Endothelial cell (in vitro differentiated cells): ENCODE measurements around the gene RORC. TPM values are rescaled to one million over a fixed set of nuclear protein-coding genes. Genes with fewer than 3 reads are reported as not detected.

Experiments
- DNase-seq: peaks from one replicate; pipeline ENCODE4 v3.0.0; 2021; ENCODE audit warnings: low spot score
- H3K27ac Mint-ChIP-seq: one replicate; pipeline ENCODE4 v1.8.0; 2021; ENCODE audit warnings: mixed read lengths, inconsistent platforms; ENCODE audit not compliant: unreplicated experiment
- H3K27me3 Mint-ChIP-seq: one replicate; pipeline ENCODE4 v1.8.0; 2021; ENCODE audit warnings: mild to moderate bottlenecking, moderate library complexity, mixed read lengths, inconsistent platforms; ENCODE audit not compliant: unreplicated experiment
- H3K36me3 Mint-ChIP-seq: one replicate; pipeline ENCODE4 v1.8.0; 2021; ENCODE audit warnings: mild to moderate bottlenecking, low read depth, mixed read lengths, inconsistent platforms; ENCODE audit not compliant: unreplicated experiment
- H3K4me1 Mint-ChIP-seq: one replicate; pipeline ENCODE4 v1.8.0; 2021; ENCODE audit warnings: mild to moderate bottlenecking, mixed read lengths, inconsistent platforms; ENCODE audit not compliant: unreplicated experiment
- H3K4me3 Mint-ChIP-seq: one replicate; pipeline ENCODE4 v1.8.0; 2021; ENCODE audit warnings: mild to moderate bottlenecking, mixed read lengths, inconsistent platforms; ENCODE audit not compliant: unreplicated experiment
- H3K9me3 Mint-ChIP-seq: one replicate; pipeline ENCODE4 v1.8.0; 2021; ENCODE audit warnings: mixed read lengths, inconsistent platforms; ENCODE audit not compliant: unreplicated experiment
- CTCF ChIP-seq: fragments of 200-600 bp; sonication (generic); IDR thresholded peaks from one replicate; pipeline ENCODE4 v1.5.0; 2021; ENCODE audit warnings: antibody characterized with exemption; ENCODE audit not compliant: unreplicated experiment
- total RNA-seq: library from RNA; stranded (reverse); fragmentation: NEBNext Ultra II Directional; extraction: Animal tissue kit (Norgen Biotek cat#: 25700); gene quantifications from one replicate; pipeline ENCODE4 v1.2.1, GENCODE V29; 2021; ENCODE audit not compliant: unreplicated experiment

The RORC gene
- total RNA-seq, 1 donor from 2014 or later: 1.0 TPM

DNA sequence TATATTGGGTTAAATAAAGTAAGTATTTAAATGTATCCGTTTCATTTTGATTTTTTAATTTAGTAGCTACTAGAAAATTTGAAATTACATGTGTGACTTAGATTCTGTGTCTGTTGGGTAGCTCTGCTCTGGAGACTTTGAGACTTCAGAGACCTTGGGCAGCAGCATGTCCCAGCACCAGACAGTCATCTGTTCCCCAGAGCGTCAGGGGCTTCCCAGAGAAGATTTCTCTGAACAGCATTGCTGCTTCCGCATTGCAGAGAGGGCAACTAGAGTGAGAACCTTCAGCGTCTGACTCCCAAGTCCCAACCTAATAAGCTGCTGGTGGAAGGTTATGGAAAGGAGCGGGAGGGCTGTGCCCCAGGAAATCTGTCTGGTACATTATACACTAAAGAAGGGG is 33.0 kb downstream of the RORC start:
- H3K27ac Mint-ChIP-seq: no peak overlapping the region
- H3K4me1 Mint-ChIP-seq: peaks cover 21% of the 10 kb centered on the region
- H3K4me3 Mint-ChIP-seq: no peak overlapping the region
- no peak for TF ChIP-seq CTCF
- no peak for DNase-seq
- H3K36me3 Mint-ChIP-seq: no peaks in the 10 kb centered on the region
- no peaks in the 10 kb centered on the region for H3K9me3 Mint-ChIP-seq
- peaks cover 6% of the 10 kb centered on the region for H3K27me3 Mint-ChIP-seq

GRCh38 chr1:151790940-151791651 is 40.5 kb downstream of the RORC start:
- no peak for TF ChIP-seq CTCF
- DNase-seq: peak; percentile 53
- peaks cover 12% of the 10 kb centered on the region for H3K4me1 Mint-ChIP-seq
- no peaks in the 10 kb centered on the region for H3K36me3 Mint-ChIP-seq
- no peaks in the 10 kb centered on the region for H3K9me3 Mint-ChIP-seq
- peak overlapping the region; percentile 95 for H3K4me3 Mint-ChIP-seq
- peak overlapping the region; percentile 58 for H3K27ac Mint-ChIP-seq
- peaks cover 3% of the 10 kb centered on the region for H3K27me3 Mint-ChIP-seq

GRCh38 chr1:151790071-151790939 is 41.3 kb downstream of the RORC start, which contains the start of gene TDRKH:
TDRKH (minus strand) TSS chr1:151790500; CDS start chr1:151783022, 7,478 bp downstream.
- H3K36me3 Mint-ChIP-seq: no peaks in the 10 kb centered on the region
- H3K4me1 Mint-ChIP-seq: peaks cover 12% of the 10 kb centered on the region
- peak within 1 kb of the TSS; percentile 95 for H3K4me3 Mint-ChIP-seq
- no peaks in the 10 kb centered on the region for H3K9me3 Mint-ChIP-seq
- no peak for TF ChIP-seq CTCF
- H3K27me3 Mint-ChIP-seq: peaks cover 1% of the 10 kb centered on the region
- peak; percentile 97 for DNase-seq
- H3K27ac Mint-ChIP-seq: peak within 1 kb of the TSS; percentile 58

DNA sequence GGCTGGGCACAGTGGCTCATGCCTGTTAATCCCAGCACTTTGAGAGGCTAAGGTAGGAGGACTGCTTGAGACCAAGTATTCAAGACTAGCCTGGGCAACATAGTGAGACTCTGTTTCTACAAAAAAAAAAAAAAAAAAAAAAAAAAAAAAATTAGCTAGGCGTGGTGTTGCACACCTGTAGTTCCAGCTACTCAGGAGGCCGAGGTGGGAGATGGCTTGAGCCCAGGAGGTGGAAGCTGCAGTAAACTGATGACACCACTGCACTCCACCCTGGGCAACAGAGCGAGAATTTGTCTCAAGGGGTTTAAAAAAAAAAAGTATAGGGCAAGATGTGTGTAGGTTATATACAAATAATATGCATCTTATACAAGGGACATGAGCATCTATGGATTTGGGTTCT is 43.9 kb downstream of the RORC start:
- no peak overlapping the region for H3K27ac Mint-ChIP-seq

More for the DNA sequence above, 43.9 kb downstream of the RORC start:
- H3K9me3 Mint-ChIP-seq: no peaks in the 10 kb centered on the region
- H3K36me3 Mint-ChIP-seq: no peaks in the 10 kb centered on the region
- H3K27me3 Mint-ChIP-seq: peaks cover 1% of the 10 kb centered on the region
- TF ChIP-seq CTCF: no peak
- DNase-seq: no peak
- H3K4me3 Mint-ChIP-seq: no peak overlapping the region
- H3K4me1 Mint-ChIP-seq: peaks cover 12% of the 10 kb centered on the region
